PC-9 (cell line): ENCODE results near the gene UBE3A.

ENCODE experiments used
- EZH2 ChIP-seq: fragments of 200-600 bp; sonication (generic); IDR thresholded peaks from 2 replicates; pipeline ENCODE4 v1.8.0; 2017; ENCODE audit warnings: antibody characterized with exemption, low read depth
- TF ChIP-seq, protein P1 (sequence below): fragments of 200-600 bp; sonication (generic); conservative IDR thresholded peaks from 2 replicates; pipeline ENCODE4 v1.6.1; 2017; ENCODE audit warnings: mixed run types, antibody characterized with exemption, mild to moderate bottlenecking, moderate library complexity

GRCh38 chr15:25441111-25441510, 2.3 kb upstream of the UBE3A start:
- TF ChIP-seq, protein P1, sequence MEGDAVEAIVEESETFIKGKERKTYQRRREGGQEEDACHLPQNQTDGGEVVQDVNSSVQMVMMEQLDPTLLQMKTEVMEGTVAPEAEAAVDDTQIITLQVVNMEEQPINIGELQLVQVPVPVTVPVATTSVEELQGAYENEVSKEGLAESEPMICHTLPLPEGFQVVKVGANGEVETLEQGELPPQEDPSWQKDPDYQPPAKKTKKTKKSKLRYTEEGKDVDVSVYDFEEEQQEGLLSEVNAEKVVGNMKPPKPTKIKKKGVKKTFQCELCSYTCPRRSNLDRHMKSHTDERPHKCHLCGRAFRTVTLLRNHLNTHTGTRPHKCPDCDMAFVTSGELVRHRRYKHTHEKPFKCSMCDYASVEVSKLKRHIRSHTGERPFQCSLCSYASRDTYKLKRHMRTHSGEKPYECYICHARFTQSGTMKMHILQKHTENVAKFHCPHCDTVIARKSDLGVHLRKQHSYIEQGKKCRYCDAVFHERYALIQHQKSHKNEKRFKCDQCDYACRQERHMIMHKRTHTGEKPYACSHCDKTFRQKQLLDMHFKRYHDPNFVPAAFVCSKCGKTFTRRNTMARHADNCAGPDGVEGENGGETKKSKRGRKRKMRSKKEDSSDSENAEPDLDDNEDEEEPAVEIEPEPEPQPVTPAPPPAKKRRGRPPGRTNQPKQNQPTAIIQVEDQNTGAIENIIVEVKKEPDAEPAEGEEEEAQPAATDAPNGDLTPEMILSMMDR: no peak
- TF ChIP-seq EZH2: no peak
